NCI-H1417 treated with DMSO at 0.1 percent for 48 hours (cell line): ENCODE results near the gene FNTB.
"Not testable (repeated sequence)": the region's sequence is repeated elsewhere in the genome, so short reads cannot be mapped to it uniquely, and the experiment has no call there.

Experiments
- DNase-seq: peaks from one replicate; lab custom pipeline; 2025; lab: John Stamatoyannopoulos, UW

Gene FNTB

DNA sequence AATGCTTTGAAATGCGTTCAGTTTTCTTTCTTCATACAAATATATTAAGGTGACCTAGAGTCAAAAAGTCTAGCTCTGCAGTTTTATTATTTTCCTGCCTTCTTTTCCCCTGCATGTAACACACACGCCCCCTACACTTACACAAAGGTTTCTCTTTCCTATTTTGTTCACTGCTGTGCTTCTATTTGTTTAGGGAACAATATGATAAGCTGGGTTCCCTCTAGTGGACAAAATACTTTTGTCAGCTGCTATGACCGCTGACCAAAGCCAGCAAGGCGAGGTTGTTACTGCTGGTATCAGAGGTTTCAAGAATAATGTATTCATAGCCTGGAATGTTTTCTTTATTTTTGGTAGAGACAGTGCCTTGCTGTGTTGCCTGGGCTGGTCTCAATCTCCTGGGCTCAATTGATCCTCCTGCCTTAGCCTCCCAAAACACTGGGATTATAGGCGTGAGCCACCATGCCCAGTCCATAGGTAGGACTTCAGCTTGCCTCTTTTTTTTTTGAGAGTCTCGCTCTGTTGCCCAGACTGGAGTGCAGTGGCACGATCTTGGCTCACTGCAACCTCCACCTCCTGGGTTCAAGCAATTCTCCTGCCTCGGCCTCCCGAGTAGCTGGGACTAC is 33.4 kb downstream of the FNTB start:
- no peak for DNase-seq

DNA sequence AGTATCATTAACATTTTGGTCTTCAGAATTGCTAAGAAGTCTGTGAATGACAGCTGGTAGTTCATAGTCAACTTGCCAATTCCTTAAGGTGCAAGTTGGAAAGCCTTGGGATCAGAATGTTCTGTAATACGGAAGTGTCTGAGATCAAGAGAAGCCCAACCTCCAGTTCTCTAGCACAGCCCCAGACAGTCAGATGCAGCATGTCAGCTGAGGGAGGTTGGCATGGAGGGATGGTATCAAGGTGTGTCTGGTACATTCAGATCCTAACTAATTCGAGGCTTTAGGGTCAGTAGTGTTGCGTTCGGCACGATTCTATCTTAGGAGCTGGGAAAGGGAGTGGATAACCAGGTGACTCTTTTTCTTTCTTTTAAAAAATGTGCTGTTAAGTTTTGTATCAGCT is 38.3 kb downstream of the FNTB start:
- DNase-seq = no peak

DNA sequence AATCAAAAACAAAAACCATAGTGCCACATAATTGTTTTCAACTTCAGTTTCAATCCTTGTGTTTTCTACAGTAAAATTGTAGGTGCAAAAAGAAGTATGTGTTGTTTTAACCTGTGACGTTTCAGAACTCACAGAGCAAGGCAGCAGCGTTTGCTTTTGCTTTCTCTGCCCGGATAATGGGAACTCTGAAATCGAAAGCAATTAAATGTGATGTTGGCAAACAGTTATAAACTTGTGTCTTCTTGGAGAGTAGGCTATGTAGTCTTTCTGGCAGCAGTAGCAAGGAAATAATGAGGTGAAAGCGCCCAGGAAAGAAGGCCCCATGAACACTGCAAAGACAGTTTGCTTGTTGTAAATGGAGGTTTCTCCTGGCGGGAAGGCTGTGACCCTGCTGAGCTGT is 39.1 kb downstream of the FNTB start:
- DNase-seq = no peak

DNA sequence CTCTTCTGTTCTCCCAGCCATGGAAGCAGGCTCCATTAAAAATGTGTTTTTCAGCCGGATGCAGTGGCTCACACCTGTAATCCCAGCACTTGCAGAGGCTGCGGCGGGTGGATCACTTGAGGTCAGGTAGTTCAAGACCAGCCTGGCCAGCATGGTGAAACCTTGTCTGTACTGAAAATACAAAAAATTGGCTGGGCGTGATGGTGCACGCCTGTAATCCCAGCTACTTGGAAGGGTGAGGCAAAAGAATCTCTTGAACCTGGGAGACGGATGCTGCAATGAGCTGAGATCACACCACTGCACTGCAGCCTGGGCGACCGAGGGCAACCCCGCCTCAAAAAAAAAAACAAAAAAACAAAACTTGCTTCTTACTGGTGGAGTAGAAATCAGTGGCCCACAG is 39.8 kb downstream of the FNTB start:
- DNase-seq = no peak

DNA sequence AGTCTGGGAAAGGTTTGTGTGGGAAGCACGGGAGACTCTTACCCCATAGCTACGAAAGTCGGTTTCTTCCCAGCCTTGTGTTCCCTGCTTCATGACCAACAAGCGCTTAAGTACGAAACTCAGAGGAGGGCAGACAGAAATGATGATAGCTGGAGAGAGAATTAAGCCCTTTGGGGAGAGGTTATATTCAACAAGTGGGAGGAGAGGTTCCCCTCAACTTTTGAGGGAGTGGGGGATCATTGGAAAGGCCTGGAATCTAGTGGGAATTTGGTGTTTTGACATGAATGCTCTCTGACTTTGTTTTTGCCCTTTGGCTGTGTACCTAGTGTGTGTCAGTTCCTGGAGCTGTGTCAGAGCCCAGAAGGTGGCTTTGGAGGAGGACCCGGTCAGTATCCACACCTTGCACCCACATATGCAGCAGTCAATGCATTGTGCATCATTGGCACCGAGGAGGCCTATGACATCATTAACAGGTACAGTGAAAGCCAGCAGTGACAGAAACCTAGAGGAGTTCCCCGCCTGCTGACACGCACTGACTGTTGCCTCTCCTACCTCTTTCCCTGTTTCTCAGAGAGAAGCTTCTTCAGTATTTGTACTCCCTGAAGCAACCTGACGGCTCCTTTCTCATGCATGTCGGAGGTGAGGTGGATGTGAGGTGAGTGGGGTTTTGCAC is 40.6 kb downstream of the FNTB start:
- no peak for DNase-seq

DNA sequence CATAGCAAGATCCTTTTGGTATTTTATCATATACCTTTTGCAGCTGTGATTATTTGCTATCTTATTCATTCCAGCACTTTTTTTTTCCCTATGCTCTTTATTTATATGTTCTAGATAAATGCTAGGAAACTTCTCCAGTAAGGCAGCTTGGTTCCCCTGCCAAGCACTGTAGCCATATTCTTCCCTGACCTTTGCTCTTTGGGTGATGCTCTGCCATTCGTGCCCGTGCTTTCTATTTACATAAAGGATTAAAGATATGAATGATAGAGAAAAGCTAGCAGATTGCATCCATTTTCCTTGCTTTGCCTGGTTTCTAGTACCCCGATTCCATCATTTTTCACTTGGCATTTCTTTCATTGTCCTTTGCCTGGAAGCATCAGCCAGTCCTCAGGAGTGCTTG is 42.2 kb downstream of the FNTB start:
- DNase-seq = no peak

DNA sequence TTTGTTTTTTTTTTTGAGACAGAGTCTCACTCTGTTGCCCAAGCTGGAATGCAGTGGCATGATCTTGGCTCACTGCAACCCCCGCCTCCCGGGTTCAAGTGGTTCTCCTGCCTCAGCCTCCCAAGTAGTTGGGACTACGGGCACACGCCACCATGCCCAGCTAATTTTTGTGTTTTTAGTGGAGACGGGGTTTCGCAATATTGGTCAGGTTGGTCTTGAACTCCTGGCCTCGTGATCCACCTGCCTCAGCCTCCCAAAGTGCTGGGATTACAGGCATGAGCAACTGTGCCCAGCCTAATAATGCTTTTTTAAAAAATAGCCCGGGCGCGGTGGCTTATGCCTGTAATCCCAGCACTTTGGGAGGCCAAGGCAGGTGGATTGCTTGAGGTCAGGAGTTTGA is 44.6 kb downstream of the FNTB start:
- DNase-seq = not testable (repeated sequence)

DNA sequence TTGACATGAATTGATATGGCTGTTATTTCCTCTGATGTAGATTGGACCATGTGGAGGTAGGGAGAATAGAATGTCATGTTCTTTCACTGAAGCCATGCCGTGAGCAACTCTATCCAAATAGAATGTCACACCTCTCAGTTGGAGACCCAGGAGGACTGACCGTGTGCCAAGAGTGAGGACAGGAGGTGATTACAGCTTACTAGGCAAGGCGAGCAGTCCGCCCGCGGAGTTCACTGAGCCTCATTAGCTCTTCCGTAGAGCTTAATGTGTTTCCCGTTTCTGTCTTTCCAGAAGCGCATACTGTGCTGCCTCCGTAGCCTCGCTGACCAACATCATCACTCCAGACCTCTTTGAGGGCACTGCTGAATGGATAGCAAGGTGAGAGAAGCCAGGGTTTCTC is 45.6 kb downstream of the FNTB start:
- no peak for DNase-seq

DNA sequence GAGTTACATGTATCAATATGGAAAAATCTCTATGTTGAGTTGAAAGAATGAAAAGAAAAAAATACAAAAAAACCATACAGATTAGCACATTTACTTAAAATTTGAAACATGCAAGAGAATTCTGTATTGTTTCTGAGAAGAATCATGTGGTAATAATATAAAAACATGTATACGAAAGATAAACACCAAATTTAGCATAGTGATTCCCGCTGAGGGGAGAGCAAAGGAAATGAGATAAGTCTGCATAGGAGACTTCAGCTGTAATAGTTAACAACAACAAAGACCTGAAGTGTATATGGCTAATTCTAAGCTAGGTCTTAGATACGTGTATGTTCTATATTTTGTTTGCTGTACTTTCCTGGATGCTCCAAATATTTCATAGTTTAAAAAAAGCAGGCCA is 46.5 kb downstream of the FNTB start:
- no peak for DNase-seq

DNA sequence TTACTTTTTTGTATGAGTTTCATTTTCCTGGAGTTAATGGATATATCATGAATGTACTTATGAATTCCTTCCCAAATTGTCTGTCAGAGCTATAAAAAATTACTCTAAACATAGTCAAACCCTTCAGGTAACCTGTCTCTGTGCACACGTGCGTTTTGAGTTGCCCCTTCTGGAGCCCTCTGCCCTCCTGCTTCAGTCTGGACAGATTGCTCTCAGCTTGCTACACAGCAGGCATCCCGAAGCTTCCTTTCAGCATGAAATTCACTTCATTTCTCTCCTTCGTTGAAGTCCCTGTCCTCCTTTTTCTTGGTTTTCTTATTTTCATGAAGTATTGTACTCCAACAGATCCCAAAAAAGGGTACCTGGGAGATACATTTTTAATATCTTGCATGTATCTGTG is 47.3 kb downstream of the FNTB start:
- DNase-seq = no peak

DNA sequence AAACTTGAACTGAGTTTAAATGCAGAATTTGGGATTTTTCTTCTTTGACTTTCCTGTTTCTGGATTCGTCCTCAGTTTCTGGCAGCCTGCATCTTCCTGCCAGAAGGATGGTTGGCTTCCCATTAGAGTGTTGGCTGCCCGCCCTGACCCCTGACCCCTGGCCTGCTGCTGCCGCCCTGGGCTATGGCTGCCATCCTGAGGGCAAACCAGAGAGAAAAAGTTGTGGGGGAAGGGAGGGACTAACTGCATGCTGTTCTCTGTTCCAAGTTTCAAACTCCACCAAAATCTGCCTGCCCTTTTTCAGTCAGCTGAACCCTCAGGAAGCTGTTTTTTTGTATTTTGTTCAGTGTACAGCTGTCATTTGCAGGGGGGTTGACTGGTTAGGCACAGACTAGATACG is 48.4 kb downstream of the FNTB start:
- no peak for DNase-seq

DNA sequence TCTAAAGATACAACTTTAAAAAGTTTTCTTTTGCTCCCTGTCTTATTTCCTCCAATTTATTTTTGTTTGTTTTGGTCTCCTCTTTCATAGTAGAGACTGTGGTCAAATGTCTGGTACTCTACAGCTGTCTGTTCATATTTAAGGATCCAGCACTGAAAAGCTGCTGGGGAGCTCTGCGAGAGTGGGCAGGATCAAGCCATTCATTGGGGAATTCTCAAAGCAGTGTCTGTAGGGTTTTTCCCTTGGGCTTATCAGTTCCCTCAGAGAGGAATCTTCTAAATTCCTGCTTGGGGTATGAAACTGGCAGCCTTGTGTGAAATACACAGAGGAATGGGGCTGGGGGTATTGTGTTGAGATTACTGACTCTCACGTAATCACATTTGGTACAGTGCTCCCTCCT is 52.3 kb downstream of the FNTB start:
- DNase-seq = no peak

DNA sequence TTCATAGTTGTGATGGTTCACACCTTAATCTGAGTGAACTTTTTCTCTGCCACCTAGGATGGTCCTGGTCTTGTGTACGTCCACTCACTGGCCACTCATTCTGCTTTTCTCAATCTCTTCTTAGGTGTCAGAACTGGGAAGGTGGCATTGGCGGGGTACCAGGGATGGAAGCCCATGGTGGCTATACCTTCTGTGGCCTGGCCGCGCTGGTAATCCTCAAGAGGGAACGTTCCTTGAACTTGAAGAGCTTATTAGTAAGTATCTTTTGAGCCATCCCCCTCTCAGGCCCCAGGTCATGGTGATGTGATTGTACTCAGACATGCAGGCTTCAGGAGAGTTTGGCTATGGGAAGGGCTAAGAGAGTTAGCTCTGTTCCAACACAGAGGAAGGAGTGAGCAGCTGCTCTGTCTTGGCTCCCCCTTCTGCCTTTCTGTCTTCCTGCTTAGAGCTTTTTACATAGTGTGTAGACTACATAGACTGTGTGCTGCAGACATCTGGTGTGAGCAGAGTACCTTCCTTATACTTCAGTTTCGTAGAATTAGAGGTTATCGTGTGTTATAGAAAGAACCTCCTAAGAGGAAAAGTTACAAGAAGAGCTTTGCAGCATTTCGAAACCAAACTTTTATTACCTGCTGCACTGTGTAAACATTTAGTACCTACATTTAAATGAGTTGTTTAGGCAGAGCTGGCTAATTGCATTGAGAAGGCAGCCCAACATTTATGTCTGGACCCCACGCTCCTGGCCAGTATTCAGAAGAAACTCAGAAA is 54.2 kb downstream of the FNTB start:
- no peak for DNase-seq

DNA sequence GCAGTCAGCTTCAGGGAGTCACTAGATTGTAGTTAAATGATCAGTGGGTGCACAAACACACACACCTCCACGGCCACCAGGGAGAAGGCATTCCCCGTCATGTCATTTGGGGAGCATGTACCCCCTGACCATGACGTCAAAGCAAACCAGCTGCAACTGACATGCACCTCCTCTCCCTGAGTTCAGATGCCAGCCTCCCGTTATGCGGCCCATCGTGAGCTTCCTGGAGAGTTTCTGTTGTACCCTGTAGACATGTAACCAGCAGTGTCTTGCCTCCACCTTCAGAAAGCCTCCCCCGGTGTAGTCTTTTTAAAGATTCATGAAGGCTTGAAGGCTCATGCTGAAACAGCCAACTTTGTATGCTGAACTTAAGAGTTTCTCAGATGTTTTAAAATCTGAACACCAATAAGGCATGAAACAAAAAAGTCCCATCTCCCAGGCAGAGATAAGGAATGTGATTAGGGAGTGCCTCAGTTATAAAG is 54.8 kb downstream of the FNTB start:
- no peak for DNase-seq

DNA sequence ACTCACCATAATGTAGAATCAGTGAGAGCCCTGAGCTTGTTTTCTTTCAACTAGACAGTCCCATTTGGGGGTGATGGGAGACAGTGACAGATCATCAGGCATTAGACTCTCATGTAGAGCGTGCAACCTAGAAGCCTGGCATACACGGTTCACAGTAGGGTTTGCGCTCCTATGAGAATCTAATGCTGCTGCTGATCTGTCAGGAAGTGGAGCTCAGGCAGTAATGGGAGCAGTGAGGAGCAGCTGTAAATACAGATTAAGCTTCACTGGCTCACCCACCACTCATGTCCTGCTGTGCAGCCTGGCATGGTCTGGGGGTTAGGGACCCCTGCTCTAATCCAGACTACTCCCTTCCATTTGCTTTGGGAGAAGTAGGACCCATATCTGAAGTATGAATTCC is 55.6 kb downstream of the FNTB start:
- no peak for DNase-seq

DNA sequence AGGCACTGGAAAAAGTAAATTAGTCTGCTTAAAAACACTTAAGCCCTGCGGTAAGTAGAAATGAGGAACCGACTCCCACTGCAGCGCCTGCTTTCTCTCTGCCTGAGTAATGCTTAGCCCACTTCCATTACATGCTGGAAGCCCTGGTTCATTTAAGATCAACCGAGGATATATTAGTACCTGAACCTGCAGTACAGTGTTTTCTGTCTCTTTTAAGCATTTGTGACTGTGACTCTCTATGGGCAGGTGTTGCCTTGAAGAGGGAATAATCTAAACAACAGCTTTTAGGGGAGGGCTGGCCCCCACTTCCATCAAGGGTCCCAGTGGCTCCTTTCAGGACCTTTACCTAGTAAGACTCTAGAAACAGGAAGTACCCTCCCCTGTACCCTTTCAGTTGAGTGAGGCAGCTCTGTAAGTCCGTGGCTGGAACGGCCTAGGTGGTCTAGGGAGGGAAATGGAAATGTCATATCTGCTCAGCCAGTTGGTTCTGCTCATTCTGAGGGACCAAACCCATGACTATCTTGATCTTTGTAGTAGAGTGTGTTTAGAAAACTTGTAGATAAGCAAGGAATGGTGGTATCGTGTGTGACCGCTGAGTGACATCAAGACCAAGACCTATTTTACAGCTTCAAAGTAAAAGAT is 56.2 kb downstream of the FNTB start:
- DNase-seq = no peak

DNA sequence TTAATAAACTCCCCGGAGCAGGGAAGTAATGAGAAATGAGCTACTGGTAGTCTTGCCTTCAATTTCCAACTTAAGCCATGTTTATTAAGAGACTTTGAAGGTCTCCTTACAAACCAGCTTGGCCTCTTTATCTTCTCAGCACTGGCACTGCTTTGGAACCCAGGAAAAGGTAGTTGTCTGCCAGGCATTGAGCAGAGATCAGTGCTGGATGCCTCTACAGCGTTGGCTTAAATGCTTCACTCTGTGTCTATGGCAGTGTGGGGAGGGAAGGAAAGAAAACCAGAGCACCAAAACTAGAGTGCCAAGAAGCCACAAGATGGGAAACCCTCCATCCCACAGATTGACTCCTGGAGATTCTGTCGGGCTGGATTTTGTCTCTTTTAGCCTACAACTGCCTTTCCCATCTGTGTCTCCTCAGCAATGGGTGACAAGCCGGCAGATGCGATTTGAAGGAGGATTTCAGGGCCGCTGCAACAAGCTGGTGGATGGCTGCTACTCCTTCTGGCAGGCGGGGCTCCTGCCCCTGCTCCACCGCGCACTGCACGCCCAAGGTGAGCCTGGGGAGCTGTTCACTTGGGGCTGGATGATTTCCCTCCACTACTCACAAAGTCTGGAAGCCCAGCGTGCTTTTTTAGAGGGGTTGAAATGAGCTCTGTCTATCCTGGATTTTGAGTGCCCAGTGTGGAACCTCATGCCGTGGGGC is 57.3 kb downstream of the FNTB start:
- no peak for DNase-seq

DNA sequence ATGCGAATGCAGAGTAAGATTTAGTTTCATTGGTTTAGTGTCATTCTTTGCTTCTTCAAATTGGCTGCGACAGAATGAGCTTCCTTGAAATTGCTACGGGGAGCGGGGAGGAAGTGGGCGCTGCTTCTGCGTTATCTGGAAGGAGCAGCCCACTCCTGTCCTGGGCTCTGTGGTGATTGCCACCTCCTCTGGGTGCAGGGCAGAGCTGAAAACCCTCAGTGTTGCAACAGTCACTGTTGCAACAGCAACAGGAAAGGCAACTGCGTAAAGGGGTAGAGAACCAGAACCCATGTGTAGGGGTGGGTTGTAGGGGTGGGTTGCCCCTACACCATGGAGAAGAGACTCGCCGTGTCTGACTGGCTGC is 57.9 kb downstream of the FNTB start:
- DNase-seq = no peak

DNA sequence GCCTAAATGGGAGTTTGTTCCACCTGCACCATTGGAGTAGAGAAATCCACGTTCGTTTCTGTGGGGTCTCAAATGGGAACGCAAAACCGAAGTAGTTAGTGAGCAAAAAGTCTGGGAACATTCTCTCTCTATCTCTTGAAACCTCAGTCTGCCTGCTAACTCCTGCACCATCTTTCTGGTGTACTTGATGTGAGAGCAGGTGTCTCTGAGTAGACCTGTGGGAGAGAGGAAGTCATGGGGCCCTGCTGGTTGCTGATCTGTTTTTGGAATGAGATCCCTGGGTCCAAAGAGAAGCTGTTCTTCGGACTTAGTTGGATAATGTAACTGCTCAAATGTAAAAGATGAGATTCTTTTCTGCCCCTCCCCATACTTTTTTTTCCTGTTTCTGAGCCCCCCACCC is 58.3 kb downstream of the FNTB start:
- no peak for DNase-seq

DNA sequence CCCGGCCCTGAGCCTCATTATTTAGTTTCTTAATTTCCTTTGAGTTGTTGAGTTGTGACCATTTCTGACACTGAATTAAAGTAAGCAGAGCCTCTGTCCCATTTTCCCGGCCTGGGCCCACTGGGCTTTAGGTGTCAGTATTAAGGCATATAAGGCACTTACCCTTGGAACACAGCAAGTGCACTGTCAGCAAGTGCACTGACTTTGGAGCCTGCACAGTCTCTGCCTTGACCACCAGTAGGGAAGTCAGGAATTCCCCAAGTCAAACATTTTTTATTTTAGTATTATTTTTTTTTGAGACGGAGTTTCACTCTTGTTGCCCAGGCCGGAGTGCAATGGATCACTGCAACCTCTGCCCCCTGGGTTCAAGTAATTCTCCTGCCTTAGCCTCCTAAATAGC is 59.0 kb downstream of the FNTB start:
- DNase-seq = no peak

DNA sequence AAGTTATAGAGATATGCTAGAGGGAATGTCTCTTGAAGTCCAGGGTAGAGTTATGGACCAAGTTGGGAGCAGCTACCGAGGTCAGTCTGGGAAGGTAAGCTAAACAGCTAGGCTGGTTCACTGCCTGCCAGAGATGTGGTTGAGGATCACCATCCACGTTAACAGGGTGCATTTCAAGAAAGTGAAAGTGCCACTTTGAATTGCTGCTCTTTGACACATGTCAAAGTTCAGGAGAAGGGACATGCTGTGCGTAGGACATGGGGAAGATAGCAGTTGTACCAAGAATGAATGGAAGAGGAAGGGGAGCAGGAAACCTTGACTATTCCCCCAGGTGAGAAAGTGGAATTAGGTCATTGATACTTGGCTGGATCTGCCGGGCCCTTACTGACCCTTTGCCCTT is 66.1 kb downstream of the FNTB start:
- DNase-seq = no peak

DNA sequence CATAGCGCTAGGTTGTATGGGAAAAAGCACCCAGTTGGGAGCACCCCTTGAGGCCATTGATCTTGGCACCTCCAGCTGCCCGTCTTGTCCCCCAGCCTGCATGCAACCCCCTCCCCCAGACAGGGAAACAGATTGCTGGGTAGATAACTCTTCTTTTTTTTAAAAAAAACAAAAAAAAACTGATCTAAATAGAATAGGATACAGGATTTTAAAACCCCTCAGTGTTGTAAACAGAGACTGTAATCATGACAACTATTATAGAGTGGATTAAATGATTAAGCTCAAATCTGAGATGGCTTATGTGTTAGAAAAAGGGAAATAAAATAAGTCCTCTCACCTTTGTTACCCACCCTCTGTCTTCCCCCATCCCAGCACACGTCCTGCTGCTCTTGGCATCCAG is 66.8 kb downstream of the FNTB start:
- DNase-seq = no peak
